NCI-H2227 (cell line): Measurements from ENCODE around the gene RUNX1.
"Not testable (repeated sequence)": the region's sequence is repeated elsewhere in the genome, so short reads cannot be mapped to it uniquely, and the experiment has no call there.

Experiments used
- DNase-seq: peaks from one replicate; lab custom pipeline; 2025; ENCODE audit not compliant: unreplicated experiment; lab: John Stamatoyannopoulos, UW

The RUNX1 gene

GRCh38 chr21:34994766-34995631 is 54.1 kb downstream of the RUNX1 start:
- no peak for DNase-seq

- DNase-seq = not testable (repeated sequence)
These were observed 55.6 kb downstream of the RUNX1 start for GRCh38 chr21:34993521-34993921.

- DNase-seq = no peak
These were observed 56.2 kb downstream of the RUNX1 start for GRCh38 chr21:34992736-34993398.

GRCh38 chr21:34992180-34992579 is 56.9 kb downstream of the RUNX1 start:
- DNase-seq = no peak

- DNase-seq = no peak
These were observed 57.6 kb downstream of the RUNX1 start for GRCh38 chr21:34991366-34991957.

GRCh38 chr21:34990842-34991241 is 58.3 kb downstream of the RUNX1 start:
- DNase-seq = no peak

GRCh38 chr21:34989337-34990151 is 59.6 kb downstream of the RUNX1 start:
- DNase-seq = no peak

- no peak for DNase-seq
These were observed 60.5 kb downstream of the RUNX1 start for GRCh38 chr21:34988625-34989024.

GRCh38 chr21:34988139-34988538 is 61.0 kb downstream of the RUNX1 start:
- DNase-seq = no peak

- DNase-seq = no peak
These were observed 61.5 kb downstream of the RUNX1 start for GRCh38 chr21:34987501-34988072.

GRCh38 chr21:34986561-34987500 is 62.3 kb downstream of the RUNX1 start:
- no peak for DNase-seq

- DNase-seq = no peak
These were observed 64.6 kb downstream of the RUNX1 start for GRCh38 chr21:34984356-34985058.

- DNase-seq = no peak
These were observed 65.4 kb downstream of the RUNX1 start for GRCh38 chr21:34983680-34984086.

- DNase-seq = no peak
These were observed 67.3 kb downstream of the RUNX1 start for GRCh38 chr21:34981791-34982190.

GRCh38 chr21:34980423-34981115 is 68.5 kb downstream of the RUNX1 start:
- no peak for DNase-seq

GRCh38 chr21:34979383-34979782 is 69.7 kb downstream of the RUNX1 start:
- no peak for DNase-seq

GRCh38 chr21:34977333-34977732 is 71.8 kb downstream of the RUNX1 start:
- no peak for DNase-seq

- no peak for DNase-seq
These were observed 74.7 kb downstream of the RUNX1 start for GRCh38 chr21:34974162-34974981.
